ENCODE results near the gene GRXCR1.

GRXCR1 gene

DNA sequence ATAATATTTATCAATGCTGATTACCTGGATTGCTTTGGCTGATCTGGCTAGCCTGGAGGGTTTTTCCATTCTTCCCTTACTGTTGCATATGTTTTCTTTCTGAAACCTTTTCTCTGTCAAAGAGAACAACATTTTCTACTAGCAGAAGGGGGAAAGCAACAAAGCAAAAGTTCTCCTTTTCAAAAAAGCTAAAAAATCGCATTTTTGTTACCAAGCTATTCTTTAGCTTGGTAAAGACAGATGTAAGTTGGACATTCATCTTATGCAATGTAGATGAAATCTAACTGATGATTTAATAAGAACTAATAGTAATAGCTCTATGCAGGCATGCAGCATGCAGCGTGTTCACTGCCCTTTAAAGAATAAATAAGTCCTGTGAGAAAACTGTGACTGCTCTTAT is at the start of gene GRXCR1:
GRXCR1 (plus strand) TSS at position 301 of the 400 bp plus-strand sequence. CDS start 554 bp downstream, outside the sequence.
- DNase-seq (ENCODE audit: low read depth in 2 of 2), result no peak

DNA sequence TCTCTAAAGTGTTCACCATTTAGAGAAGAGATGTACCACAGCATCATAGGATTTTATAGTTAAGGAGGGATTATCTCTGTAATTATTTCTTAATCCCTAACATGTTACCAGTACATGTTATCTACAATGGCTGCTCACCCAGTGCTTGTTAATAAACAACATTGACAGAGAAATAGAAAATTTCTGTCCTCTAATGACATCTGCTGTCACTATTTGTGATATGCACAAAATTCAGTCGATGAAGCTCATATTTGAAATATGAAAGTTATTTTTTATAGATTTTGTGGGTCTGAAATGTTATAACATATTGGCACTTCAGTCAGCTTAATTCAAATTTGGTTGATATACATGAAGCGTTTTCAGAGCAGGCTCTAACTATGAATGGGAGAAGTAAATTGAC is 48.8 kb upstream of the GRXCR1 start:
- no peak for DNase-seq (ENCODE audit: low read depth in 2 of 2)

DNA sequence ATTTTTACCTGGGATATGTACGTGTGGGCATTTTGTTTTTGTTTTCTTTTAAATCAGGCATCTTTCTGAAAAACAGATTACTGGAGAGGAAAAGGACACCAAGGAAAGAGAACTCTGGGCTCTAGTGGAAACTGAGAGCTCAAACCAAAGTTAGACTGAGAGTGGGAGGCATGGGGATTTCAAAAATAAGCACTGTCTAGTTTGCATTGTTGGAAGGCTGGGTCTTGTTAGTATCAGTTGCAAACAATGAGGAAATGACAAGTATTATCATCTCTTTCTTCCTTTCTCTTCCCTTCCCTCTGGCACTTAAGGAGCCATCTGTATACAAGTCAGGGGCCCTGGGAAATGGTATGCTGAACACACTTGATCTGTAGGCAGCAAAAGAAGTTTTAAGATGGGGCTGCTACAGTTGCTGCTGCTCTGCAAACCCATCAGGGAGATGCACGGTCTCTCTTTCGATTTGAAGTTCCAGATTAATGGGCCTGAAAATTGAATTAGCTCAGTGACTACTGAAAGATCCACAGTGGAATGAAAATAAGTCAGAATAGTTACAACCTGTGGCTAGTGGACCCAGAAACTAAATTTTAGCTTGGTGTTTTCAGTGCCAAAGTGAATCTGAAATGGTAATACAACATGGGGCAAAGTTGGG is 48.0 kb upstream of the GRXCR1 start:
- no peak for DNase-seq (ENCODE audit: low read depth in 2 of 2)

DNA sequence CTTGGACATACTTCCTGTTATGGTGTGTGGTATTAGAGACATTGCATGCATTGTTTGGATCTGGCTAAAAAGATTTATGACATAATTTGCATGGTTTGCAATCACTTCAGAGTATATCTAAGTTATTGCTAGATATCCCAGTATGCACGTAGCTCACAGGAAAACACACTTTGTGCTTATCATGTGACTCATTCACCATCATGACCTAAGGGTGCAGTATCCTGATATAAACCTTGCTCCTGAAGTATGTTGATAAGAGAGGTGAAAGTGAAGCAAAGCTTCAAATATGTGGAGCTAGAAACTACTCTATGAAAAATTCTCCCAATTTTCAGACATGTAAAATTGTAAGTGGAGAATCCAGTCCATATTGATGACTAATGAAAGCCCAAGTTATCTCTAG is 46.9 kb upstream of the GRXCR1 start:
- DNase-seq (ENCODE audit: low read depth in 2 of 2), result no peak

DNA sequence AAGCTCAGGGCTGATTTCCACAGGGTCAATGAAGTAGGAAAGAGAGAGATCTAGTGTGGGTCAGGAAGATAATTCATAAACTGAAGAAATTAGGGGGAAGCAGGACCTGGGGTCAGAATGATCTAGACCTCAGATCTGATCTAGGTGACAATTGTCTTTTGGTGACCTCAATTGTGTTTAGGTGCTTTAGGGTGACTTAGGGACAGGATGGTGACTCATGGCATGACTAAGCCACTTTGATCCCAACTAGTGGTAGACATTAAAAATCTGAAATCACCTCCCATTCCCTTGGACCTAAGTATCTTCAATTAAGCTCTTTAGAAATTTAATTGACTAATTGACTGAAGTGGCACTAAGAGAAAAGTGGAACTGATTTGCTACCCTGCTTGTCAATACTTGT is 36.7 kb upstream of the GRXCR1 start:
- DNase-seq (ENCODE audit: low read depth in 2 of 2), result no peak

DNA sequence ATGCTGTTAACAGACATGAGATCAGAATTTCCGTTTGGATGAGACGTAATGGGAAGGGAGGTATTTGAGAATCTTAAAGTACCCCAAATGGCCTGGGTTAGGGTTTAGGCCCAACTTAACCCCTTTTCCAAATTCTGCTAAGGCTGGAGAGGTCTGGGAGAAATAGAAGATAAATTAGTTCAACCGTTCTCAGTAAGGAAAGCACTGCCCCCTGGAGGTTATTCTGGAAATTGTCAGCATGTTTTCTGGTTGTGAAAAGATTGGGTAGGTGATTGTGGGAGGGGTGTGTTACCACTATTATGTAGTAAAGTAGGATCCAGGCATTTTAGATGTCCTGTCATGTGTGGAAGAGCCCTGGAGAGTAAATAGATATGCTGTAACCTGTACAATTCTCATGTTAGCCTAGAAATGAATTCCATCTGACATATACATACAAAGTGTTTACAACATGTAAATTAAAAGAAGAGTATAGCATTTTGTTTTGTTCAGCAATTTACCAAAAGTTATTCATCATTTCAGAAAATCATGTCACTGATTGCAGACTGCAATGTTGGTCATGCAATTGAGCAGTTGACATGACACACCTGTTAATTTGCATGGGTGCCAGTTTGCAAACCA is 26.8 kb upstream of the GRXCR1 start:
- DNase-seq (ENCODE audit: low read depth in 2 of 2), result peak; percentile 4 to 13

DNA sequence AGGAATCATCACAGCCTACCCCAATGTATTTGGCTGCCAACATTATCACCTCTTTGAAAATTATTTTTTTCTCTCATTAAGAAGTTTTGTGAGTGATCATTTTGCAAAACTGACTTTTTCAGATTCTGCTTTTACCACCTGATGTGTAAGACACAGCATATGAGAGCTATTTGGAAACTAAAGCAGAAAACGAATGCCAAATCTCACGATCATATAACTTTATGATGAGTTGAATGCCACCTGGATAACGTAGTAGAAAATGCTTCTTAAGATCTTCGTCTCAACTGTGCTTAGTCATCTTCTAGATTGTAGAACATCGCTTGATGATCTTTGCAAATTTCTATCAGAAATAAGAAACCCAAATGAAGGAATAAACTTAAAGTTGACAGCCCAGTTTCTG is 21.3 kb upstream of the GRXCR1 start:
- DNase-seq (ENCODE audit: low read depth in 2 of 2), result no peak

DNA sequence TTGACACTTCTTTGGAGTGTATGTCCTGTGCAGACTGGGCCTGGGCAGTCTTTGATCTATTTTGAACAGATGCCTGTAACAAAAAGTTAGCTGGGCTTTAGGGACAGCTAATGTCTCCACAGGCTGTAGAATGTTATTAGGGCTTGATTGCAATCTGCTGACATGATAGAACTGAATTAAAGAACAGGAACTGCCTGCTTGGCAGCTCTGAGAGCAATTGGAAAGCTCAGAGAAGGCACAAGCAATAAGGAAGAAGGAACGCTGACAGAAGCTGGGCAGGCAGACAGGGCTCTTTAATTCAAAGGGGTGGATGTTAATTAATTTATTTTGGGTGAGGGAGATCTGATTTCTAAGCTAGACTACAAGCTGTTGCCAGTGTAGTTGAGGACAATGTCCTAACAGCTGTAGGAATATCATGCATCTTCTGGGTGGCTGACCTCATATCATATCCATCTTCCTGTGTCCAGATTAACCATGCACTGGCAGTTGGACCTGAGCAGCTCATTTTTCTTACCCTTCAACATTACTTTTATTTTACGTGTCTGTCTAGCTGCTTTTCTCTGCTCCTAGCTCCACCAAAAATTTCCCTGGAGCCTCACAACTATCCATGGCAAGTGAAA is 20.7 kb upstream of the GRXCR1 start:
- DNase-seq (ENCODE audit: low read depth in 2 of 2), result no peak

DNA sequence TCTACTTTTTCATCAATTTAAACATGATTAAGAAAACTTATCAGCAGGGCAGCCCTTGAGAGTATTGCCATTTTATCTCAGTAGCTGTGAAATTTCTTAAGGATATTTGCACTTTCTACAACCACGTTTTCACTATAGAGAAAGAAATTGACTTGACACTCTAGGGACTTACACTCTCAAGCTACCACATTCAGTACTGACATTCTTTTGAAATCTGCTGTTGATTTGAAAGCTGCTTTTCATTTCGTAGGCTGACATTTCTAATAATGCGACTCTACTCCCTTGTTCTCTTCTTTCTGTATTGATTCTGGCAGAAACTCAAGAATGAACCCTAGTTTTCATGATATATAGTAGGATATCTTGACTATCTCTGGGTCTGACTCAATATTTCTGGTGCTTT is 13.7 kb upstream of the GRXCR1 start:
- no peak for DNase-seq (ENCODE audit: low read depth in 2 of 2)

DNA sequence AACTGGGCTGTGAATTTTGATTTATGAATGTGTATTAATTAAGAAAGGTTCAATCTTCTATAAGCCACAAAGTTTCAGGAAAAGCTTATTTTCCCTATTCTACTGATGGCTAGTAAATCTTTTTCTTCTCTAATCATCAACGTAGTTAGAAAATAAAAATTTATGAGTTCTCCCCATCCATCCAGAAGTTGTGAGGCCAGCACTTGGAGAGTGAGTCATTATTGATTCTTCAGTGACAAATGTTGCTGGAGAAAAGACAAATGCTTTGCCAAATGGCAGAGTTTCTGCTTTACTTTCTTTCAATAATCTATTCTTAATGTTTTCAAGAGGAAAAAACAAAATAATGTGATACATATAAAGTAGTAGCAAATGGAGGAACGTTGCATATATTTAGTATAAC is 11.3 kb upstream of the GRXCR1 start:
- DNase-seq (ENCODE audit: low read depth in 2 of 2), result no peak

DNA sequence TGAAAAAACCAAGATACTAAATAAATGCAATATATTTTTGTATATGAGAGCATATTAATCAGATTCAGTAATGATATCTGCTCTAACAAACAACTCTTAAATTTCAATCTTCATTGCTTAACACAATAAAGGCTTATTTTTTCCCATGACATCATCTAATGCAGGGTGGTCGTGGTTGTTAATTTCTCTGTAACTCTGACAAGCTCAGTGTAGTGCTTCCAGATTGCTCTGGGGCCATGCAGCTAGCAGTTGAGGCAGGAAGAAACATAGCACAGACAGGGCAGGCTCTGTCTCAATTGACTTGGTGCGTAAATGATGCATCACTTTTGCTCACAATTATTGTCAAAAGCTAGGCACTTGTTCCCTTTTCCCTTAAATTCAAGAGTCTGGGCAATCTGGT is 869 bp upstream of the GRXCR1 start:
- DNase-seq (ENCODE audit: low read depth in 2 of 2), result no peak

DNA sequence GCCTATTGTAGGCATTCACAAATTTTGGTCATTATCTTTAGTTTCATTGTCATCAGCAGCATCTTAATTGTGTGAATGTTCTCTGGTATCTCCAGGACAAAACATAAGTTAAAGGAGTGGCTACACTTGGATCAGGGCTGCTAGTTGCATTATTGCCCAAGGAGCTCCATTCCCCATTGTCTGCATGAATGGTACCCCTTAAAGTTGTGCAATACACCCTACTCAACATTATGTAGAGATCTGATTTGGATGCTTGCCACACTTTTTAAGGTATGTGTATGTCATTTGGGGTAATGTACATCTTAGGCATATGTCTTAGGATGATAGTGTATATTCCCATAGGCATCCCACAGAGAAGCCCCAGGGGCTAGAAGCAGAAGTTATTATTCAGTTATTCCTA is 2.9 kb downstream of the GRXCR1 start:
- DNase-seq (ENCODE audit: low read depth in 2 of 2), result no peak

DNA sequence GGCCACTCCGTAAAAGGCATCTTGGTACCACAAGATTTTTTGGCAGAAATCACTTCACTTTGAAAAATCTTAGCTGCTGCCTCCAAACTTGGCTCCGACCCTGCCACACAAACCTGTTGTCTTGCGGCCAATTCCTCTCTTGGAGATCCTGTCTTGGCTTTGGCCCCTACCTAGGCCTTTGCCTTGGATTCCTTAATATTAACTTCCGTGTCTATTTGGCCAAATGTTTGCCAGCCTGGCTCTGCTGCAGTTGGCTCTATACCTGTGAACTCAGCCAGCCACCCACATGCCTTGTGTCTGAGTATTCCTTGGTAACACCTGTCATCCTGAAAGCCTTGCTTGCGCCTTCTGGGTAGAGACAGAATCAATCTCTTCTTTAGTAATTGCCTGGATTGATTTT is 12.5 kb downstream of the GRXCR1 start:
- no peak for DNase-seq (ENCODE audit: low read depth in 2 of 2)

DNA sequence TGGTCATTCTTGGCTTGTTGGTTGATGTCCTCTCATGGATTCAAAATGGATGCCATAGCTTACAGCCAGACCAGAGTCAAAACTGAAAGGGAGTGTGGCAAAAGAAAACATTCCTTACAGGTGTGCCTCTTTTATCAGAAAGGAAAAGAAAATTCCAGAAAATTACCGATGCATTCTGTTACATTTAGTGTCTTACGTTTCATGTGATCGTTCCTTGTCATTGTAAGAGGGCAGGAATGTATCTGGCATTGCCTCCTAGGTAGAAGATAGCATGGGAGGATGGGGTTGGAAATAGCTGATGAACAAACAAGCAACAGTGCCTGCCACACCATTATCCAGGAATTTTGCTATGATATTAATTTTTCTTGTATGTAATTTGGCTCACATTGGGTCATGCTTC is 13.1 kb downstream of the GRXCR1 start:
- no peak for DNase-seq (ENCODE audit: low read depth in 2 of 2)

DNA sequence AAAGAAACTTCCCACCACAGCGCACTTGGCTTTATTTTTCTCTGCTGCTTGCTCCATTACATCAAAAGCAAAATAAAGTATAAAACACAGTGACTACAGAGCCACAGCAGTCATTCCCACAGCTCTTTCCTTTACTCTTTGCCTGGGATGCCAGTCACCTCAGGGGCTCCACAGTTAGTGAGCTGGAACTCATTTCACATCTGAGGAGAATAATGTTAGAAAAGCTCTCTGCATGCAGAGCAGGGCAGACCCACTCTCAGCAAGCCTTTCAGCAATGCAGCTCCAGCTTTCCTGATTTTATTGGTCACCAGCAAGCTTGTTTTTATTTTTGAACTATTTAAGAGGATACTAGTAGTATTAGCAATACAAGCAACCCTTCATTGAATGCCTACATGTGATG is 13.8 kb downstream of the GRXCR1 start:
- DNase-seq (ENCODE audit: low read depth in 2 of 2), result no peak

DNA sequence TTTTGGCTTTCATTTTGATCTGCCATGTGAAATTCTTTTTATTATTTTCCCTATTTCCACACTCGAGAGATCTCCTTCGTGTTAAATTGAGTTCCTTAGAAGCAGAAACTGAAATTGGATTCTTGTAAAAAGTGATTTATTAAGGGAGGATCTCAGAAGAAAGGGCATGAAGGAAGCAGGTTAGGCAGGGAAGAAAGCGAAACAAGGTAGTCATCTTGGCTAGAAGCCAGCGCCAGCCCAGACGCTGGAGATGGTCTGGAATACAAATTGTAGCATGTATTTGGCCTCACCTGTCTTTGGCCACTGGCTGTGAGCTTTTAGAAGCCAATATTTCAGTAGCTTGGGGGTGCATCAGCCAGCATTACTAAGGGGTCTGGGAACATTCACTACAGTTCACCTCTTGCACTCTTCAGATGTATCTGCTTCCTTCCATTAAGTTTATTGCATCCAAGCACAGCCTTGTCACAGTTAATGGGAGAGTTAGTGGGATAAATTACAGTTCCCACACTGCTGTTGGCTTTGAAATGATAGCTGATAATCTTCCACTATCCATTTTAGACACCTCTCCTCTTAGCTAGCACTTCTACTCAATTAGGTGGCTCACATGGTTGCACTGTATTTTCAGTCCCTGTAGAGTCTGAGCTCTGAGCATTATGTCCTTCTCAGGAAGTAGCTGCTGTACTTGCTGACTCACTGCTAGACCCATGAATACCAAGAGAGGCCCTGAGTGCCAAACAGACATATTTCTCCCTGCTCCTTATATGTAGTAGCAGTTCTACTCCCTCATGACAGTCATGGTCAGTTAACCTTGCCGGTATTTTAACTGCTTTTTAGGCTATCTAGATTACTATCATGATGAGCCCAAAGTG is 14.6 kb downstream of the GRXCR1 start:
- DNase-seq (ENCODE audit: low read depth in 2 of 2), result no peak

DNA sequence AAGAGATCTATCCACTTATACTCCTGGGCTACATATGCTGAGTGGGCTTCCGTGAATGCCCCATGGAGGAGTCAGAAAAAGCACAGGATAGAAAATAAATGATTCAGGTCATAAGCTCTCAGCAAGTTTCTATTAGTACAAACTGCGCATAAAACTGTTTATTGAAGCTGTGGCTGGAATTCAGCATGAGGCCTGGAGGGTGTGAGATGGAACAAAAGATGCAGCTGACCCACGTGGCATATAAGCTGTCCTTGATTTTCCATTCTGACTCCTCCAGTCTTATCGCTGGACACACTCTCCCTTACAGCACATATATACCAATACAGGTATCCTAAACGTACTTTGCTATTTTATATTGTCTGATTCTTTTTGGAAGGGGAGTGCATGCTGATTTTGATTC is 17.9 kb downstream of the GRXCR1 start:
- DNase-seq (ENCODE audit: low read depth in 2 of 2), result no peak

DNA sequence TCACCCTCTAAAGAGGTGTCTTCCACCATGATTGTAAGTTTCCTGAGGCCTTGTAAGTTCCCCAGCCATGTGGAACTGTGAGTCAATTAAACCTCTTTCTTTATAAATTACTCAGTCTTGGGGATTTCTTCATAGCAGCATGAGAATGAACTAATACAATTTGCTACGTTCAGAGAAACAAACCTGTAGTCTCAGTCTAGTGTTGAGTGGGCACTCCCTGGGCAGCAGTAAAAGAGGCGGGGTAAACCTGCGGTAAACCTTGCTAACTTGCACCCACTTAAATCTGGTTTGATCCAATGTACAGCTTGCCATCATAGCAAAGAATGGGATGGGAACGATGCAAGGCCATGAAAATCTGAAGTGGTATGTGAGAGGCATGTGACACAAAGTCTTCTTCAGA is 22.4 kb downstream of the GRXCR1 start:
- DNase-seq (ENCODE audit: low read depth in 2 of 2), result no peak

DNA sequence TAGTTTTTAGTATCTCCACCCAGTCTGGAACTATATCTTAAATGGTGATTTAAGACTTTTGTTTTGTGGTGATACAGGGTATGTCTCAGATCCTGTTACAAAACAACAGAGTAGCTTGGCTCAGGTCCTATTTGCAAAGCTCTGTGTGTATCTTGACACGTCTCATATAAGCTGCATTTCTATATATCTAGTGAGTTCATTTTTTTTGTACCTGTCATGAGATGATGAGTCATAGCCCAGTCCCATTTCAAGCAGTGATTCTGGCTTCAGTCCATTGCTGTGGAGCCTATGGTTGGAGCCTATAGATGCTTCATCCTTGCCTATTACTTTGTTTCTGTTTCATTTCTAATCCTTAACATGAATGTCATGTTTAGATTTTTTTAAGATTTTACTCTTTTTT is 23.0 kb downstream of the GRXCR1 start:
- no peak for DNase-seq (ENCODE audit: low read depth in 2 of 2)

DNA sequence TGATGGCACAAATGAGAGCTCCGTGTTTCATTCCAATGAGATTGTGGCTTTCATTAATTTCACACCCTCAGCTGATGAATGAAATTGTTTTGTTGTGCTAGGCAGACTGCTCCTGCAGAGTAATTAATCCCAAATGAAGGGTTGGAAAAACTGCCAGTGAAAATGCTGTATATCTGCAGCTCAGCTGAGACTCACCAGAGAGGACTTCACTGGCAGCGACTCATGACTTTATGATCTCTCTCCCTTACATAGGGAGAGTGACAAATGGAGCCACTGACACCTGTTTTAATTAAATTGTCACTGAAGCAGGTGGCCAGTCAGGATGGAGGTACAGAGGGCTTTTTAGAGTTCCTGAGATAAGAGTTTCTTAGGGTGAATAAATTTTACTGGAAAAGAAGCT is 24.8 kb downstream of the GRXCR1 start:
- no peak for DNase-seq (ENCODE audit: low read depth in 2 of 2)

DNA sequence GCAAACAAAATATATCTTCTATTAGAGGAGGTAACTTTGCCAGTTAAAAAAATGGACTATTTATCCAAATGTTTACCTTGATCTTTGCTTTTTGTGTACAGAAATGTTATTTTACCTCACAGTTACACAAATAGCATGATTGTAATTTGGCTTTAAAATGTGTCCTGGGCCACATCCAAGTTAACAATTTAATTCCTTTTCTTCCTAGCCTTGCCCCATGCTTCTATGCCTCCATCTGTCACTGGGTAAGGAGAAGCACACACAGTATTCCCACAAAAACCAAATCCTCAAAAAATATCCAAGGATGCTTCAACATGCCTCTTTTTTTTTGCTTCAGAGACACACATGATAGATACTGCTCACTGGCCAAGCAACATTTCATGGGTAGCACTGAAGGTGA is 30.9 kb downstream of the GRXCR1 start:
- no peak for DNase-seq (ENCODE audit: low read depth in 2 of 2)

DNA sequence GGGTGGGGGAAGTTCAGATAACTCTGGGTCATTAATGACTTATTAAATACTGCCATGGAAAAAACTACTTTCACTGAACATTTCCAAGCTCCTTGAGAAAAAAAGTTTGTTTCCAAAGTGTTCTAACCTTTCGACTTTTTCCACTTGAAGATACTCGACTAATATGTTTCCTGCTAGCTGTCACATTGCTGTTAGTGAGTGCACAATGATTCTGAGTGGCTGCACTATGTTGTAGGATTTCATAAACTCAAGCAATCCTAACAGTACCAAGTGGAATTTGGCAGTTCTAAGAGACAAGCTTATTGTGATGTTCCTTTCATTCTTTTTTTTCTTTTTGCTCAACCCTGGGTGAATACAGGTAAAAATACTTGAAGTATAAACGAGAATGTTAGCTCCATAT is 33.4 kb downstream of the GRXCR1 start:
- DNase-seq (ENCODE audit: low read depth in 2 of 2), result no peak

DNA sequence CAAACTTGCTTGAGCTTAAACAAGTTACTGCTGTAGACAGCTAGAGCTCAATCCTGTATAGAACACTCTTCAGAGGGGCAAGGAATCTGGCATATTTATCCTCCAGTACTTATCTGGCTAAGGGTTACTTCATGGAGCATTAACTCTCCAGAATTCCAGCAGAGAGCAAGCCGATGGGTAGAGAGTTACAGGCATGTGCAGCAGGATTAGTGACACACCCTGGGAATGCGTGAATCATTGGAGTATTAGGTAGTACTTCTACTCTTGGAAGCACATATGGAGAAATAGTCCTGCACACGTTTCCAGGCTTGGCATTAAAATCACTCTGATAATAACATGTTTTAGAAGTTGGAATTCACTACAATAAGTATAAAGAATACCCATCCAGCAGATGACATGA is 35.4 kb downstream of the GRXCR1 start:
- no peak for DNase-seq (ENCODE audit: low read depth in 2 of 2)

Data from fibroblast of skin of left biceps (primary cell).